IPS-20b (cell line): ENCODE data around the gene RPS27L.
A peak's percentile ranks its signal among the peaks of the same experiment; 100 is the strongest.

ENCODE experiments used
- H3K27ac ChIP-seq: one replicate; pipeline ENCODE4 v1.5.1; 2013; ENCODE audit warnings: low read length
- H3K27me3 ChIP-seq: 2 replicates; pipeline ENCODE4 v1.6.1; 2013; ENCODE audit warnings: mild to moderate bottlenecking, low read length, inconsistent platforms; ENCODE audit not compliant: insufficient read depth
- H3K36me3 ChIP-seq: 2 replicates; pipeline ENCODE4 v1.6.1; 2013; ENCODE audit warnings: low read depth, mild to moderate bottlenecking, inconsistent platforms, low read length, moderate library complexity; ENCODE audit not compliant: insufficient read depth
- H3K4me1 ChIP-seq: 2 replicates; pipeline ENCODE4 v1.6.1; 2013; ENCODE audit warnings: mild to moderate bottlenecking, control low read depth, inconsistent platforms, low read length, moderate library complexity; ENCODE audit not compliant: insufficient read depth
- H3K4me3 ChIP-seq: 2 replicates; pipeline ENCODE4 v1.5.1; 2013; ENCODE audit warnings: mild to moderate bottlenecking, low read length, inconsistent platforms
- H3K9ac ChIP-seq: 2 replicates; pipeline ENCODE4 v1.6.1; 2013; ENCODE audit warnings: low read depth, mild to moderate bottlenecking, inconsistent platforms, low read length, moderate library complexity
- H3K9me3 ChIP-seq: 2 replicates; pipeline ENCODE4 v1.6.1; 2013; ENCODE audit warnings: mild to moderate bottlenecking, low read depth, low read length, inconsistent platforms; ENCODE audit not compliant: insufficient read depth

RPS27L gene

GRCh38 chr15:63133786-63134185, 23.5 kb downstream of the RPS27L start:
- Histone ChIP-seq H3K36me3 (peaks cover 5% of the 10 kb centered on the region; the same call in 1 of the 2 replicates), H3K4me3 (no peak overlapping the region), H3K9ac (no peak overlapping the region), H3K27me3 (no peaks in the 10 kb centered on the region), H3K9me3 (no peaks in the 10 kb centered on the region), H3K4me1 (no peaks in the 10 kb centered on the region), H3K27ac (no peak overlapping the region)

GRCh38 chr15:63126726-63127125, 30.6 kb downstream of the RPS27L start:
- H3K9ac ChIP-seq, result no peak overlapping the region
- peaks cover 16% of the 10 kb centered on the region for H3K36me3 ChIP-seq
- no peaks in the 10 kb centered on the region for H3K9me3 ChIP-seq
- H3K4me1 ChIP-seq, result no peaks in the 10 kb centered on the region; the same call in 1 of the 2 replicates
- no peaks in the 10 kb centered on the region for H3K27me3 ChIP-seq
- no peak overlapping the region for H3K27ac ChIP-seq
- H3K4me3 ChIP-seq, result no peak overlapping the region

GRCh38 chr15:63124506-63124905, 32.8 kb downstream of the RPS27L start:
- peaks cover 13% of the 10 kb centered on the region for H3K36me3 ChIP-seq
- no peak overlapping the region for H3K27ac ChIP-seq
- H3K9ac ChIP-seq, result no peak overlapping the region
- H3K4me1 ChIP-seq, result no peaks in the 10 kb centered on the region; the same call in 1 of the 2 replicates
- no peak overlapping the region for H3K4me3 ChIP-seq
- H3K9me3 ChIP-seq, result no peaks in the 10 kb centered on the region
- no peaks in the 10 kb centered on the region for H3K27me3 ChIP-seq

- Histone ChIP-seq H3K36me3 (peaks cover 4% of the 10 kb centered on the region; the same call in 1 of the 2 replicates), H3K9ac (peak overlapping the region; percentile 68; the same call in 1 of the 2 replicates), H3K27me3 (no peaks in the 10 kb centered on the region), H3K9me3 (peaks cover 6% of the 10 kb centered on the region; the same call in 1 of the 2 replicates), H3K4me3 (peak overlapping the region; percentile 75), H3K27ac (no peak overlapping the region), H3K4me1 (no peaks in the 10 kb centered on the region; the same call in 1 of the 2 replicates)
Observed at GRCh38 chr15:63122002-63122875, 35.0 kb downstream of the RPS27L start.

GRCh38 chr15:63121382-63122001, 35.8 kb downstream of the RPS27L start, which contains the start of gene LACTB:
TSS of gene LACTB (plus strand) at chr15:63121861. CDS start at chr15:63121872, 11 bp downstream.
- no peaks in the 10 kb centered on the region; the same call in 1 of the 2 replicates for H3K4me1 ChIP-seq
- peaks cover 6% of the 10 kb centered on the region; the same call in 1 of the 2 replicates for H3K9me3 ChIP-seq
- H3K9ac ChIP-seq, result peak within 1 kb of the TSS; percentile 71; the same call in 1 of the 2 replicates
- H3K36me3 ChIP-seq, result no peaks in the 10 kb centered on the region
- H3K27ac ChIP-seq, result no peak within 1 kb of the TSS
- H3K27me3 ChIP-seq, result no peaks in the 10 kb centered on the region
- H3K4me3 ChIP-seq, result peak within 1 kb of the TSS; percentile 75

GRCh38 chr15:63118854-63119253, 38.4 kb downstream of the RPS27L start:
- H3K36me3 ChIP-seq, result no peaks in the 10 kb centered on the region
- no peaks in the 10 kb centered on the region for H3K27me3 ChIP-seq
- no peak overlapping the region for H3K4me3 ChIP-seq
- H3K27ac ChIP-seq, result no peak overlapping the region
- no peak overlapping the region for H3K9ac ChIP-seq
- peaks cover 6% of the 10 kb centered on the region; the same call in 1 of the 2 replicates for H3K9me3 ChIP-seq
- no peaks in the 10 kb centered on the region; the same call in 1 of the 2 replicates for H3K4me1 ChIP-seq

- Histone ChIP-seq H3K27ac (no peak overlapping the region), H3K27me3 (no peaks in the 10 kb centered on the region), H3K9me3 (peaks cover 6% of the 10 kb centered on the region; the same call in 1 of the 2 replicates), H3K36me3 (no peaks in the 10 kb centered on the region), H3K9ac (no peak overlapping the region), H3K4me1 (no peaks in the 10 kb centered on the region), H3K4me3 (no peak overlapping the region)
Observed at GRCh38 chr15:63114465-63114864, 42.8 kb downstream of the RPS27L start.

- no peaks in the 10 kb centered on the region for H3K4me1 ChIP-seq
- H3K36me3 ChIP-seq, result no peaks in the 10 kb centered on the region
- H3K4me3 ChIP-seq, result no peak overlapping the region
- H3K9ac ChIP-seq, result no peak overlapping the region
- no peaks in the 10 kb centered on the region for H3K27me3 ChIP-seq
- H3K9me3 ChIP-seq, result no peaks in the 10 kb centered on the region
- no peak overlapping the region for H3K27ac ChIP-seq
Observed at GRCh38 chr15:63112871-63113270, 44.4 kb downstream of the RPS27L start.

- no peaks in the 10 kb centered on the region for H3K9me3 ChIP-seq
- H3K36me3 ChIP-seq, result no peaks in the 10 kb centered on the region
- H3K4me3 ChIP-seq, result no peak overlapping the region
- H3K9ac ChIP-seq, result no peak overlapping the region
- H3K4me1 ChIP-seq, result no peaks in the 10 kb centered on the region
- H3K27me3 ChIP-seq, result no peaks in the 10 kb centered on the region
- no peak overlapping the region for H3K27ac ChIP-seq
Observed at GRCh38 chr15:63111481-63111880, 45.8 kb downstream of the RPS27L start.

GRCh38 chr15:63110428-63111026, 46.8 kb downstream of the RPS27L start:
- no peaks in the 10 kb centered on the region for H3K4me1 ChIP-seq
- H3K27me3 ChIP-seq, result no peaks in the 10 kb centered on the region
- no peaks in the 10 kb centered on the region for H3K9me3 ChIP-seq
- no peak overlapping the region for H3K4me3 ChIP-seq
- no peaks in the 10 kb centered on the region for H3K36me3 ChIP-seq
- no peak overlapping the region for H3K27ac ChIP-seq
- no peak overlapping the region for H3K9ac ChIP-seq

- Histone ChIP-seq H3K27me3 (no peaks in the 10 kb centered on the region), H3K27ac (no peak overlapping the region), H3K4me3 (no peak overlapping the region), H3K36me3 (no peaks in the 10 kb centered on the region), H3K9ac (no peak overlapping the region), H3K9me3 (no peaks in the 10 kb centered on the region), H3K4me1 (no peaks in the 10 kb centered on the region)
Observed at GRCh38 chr15:63109920-63110319, 47.4 kb downstream of the RPS27L start.
